ENCODE data around the gene ZMAT5.

ZMAT5 gene

DNA sequence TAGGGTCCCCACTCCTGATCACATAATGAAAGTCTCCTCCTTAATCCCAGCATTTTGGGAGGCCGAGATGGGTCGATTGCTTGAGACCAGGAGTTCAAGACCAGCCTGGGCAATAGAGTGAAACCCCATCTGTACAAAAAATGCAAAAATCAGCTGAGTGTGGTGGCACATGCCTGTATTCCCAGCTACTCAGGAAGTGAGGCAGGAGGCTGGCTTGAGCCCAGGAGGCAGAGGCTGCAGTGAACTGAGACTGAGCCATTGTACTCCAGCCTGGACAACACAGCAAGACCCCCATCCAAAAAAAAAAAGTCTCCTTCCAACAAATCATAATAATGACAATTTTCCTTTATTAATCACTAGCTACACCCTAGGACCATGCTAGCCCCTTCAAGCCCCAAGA, 15.1 kb downstream of the ZMAT5 start:
- no peak for DNase-seq

DNA sequence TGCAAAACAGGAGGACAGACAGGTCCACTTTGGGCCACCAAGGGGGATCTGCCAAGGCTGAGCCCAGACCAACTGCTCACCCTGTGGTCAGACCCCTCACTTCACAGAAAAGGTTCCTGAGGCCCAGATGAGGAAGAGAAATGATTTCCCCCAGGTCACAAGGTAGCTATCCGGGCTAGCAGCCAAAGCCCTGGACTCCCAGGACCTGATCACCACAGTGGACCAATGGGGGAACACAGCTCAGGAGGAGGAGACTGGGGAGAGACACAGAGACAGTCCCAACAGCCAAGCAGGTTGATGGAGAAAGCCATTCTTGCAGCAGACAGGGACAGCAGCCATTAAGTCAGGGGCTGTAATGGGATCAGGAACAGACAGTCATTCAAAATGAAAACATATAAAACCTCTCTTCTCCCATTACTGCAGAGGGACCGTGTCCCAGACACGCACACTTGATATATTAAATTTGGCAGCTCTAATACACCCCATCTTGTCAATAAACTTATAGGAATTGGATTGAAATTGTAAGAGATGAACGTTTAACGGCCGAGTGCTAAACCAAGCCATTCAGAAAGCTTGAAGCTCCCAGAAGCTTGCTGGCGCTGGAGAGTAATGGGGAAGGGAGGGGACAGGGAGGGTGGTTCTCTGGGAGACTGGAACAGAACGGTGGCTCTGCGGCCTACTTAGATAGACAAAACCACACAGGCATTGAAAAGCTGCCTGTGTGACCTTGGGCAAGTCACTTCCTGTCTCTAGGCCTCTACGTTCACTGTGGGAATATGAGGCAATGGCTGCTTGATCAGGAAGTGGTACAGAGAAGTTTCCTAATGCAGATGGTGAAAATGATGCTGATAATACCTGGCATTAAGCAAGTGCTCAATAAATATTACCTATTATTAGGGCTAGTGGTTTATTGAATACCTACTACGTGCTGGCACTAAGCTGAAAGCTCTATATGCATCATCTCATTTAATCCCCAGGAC, 16.0 kb downstream of the ZMAT5 start:
- no peak for DNase-seq

DNA sequence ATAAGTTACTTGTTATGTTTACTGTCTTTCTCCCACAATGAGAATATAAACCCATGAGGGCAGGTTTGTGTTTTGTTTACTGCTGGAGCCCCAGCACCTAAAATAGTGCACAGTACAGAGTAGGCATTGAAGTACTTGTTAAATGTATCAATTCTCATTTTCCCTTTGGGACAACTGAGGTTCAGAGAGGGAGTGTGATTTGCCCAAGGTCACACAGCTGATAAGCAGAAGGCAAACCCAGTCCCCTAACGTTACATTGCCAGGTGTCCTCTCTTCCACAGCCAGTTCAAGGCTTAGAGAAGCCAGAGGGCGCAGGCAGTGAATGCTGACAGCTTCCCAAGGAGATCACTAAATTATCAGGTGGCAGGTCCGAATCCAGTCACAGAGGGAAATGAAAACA, 16.8 kb downstream of the ZMAT5 start:
- DNase-seq = no peak

DNA sequence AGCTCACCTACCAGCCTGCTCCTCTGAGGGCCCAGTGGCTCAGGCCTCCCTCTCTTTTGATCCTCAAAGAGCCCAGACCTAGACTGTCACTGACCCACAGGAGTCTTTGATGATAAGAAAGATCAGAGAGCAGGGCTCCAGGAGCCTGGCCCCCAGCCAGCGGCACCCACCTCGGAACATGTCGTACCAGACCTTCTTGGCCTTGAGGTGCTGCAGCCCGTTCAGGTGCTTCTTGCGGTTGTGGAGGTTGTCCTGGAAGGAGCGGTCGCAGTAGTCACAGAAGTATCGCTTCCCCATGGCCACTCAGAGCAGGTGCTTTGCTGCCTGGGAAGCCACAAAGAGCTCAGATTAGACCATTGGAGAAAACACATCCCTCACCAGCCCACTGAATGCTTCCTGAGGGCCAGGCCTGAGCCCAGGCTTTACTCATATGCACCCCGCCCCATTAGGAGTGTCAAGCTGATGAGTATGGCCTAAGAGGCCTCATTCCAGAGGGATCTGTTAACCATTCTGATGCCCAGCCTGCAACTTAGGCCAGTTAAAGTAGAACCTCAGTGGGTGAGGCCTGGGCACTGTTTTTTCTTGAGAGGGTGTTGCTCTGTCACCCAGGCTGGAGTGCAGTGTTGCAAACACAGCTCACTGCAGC, 18.4 kb downstream of the ZMAT5 start:
- DNase-seq = no peak

DNA sequence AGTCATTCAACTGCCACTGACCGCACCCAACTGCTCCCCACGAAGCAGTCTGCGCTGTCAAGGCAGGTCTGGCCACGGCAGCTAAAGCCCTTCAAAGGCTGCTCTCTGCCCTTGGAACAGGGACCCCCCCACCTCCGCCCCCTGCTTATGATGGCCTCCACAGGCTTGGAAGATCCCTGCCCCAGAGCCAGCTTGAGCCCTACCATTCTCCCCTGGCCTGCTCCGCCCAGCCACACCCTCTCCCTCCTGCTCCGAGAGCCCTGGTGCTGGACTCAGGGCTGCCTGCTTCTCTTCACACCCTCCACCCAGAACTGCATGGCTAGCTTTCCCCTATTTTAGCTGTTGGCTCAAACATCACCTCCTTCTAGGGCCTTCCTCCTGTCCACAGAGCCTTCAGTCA, 19.0 kb downstream of the ZMAT5 start:
- no peak for DNase-seq

DNA sequence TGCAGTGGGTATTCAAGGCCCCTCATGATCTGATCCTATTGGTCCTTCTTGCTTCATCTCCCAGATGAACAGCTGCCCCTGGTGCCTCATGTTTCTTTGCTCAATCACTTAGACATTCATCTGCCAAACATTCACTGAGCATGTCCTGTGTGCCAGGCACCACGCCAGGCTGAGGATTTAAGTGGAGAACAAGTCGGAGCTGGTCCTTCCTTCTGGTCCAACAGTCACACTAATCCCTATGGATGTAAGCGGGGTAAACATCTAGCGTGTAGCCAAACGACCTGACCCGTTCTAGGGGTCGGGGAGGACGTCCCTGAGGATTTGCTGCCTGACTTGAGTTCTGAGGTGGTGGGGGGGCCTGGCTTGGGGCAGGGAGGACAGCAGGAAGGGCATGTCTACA, 21.9 kb downstream of the ZMAT5 start:
- no peak for DNase-seq

DNA sequence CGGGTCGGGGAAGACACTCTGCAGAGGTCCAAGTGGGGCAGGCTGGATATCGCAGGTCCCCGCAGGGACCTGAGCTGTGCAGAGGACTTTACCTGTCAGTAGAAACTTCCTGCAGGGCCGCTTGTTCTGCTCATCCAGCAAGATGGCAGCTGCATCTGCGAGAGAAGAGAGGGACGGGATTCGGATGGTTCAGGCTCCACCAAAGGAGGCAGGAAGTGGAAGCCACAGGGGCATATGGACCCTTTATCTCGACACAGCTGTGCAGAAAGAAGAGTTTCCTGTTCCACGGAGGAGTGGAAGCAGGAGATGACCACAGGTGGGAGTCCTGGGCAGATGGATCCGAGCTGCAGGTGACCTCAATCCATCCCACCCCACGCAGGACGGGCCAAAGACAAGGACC, 24.5 kb downstream of the ZMAT5 start:
- no peak for DNase-seq

DNA sequence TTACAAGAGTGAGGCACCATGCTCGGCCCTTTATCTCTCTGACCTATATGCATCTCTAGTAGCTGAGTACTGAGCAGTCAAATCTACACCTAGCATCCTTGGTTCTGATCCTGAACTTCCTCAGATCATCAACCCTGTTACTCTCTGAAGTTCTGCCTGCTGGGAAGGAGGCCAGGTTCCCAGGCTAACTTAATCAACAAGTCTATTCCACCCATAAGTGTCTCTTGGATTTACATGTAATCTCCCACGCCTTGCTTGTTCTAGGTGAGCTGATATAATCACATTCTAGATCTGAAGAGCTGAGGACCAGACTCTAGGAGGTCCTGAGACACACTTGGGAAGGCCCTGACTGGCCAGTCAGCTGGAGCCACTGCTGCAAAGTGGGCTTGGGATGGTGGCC, 24.9 kb downstream of the ZMAT5 start:
- DNase-seq = no peak

DNA sequence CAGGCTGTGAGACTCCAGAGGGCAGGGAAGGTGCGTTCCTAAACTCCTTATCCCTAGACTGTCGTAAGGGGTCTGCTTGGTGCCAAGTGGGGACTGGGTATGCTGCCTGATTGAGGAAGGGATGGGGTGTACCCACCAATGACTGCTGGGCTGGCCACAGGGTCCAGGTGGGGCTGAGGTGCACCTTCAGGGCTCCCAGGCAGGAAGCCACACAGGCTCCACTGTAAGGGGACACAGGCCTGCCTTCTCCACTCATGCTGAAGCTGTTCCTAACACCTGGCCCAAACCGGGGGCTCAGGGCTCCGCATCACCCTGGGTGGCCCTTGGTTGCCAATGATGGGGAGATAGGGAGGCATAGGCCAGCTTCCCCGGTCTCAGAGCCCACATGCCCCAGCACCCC, 26.6 kb downstream of the ZMAT5 start:
- DNase-seq = no peak

DNA sequence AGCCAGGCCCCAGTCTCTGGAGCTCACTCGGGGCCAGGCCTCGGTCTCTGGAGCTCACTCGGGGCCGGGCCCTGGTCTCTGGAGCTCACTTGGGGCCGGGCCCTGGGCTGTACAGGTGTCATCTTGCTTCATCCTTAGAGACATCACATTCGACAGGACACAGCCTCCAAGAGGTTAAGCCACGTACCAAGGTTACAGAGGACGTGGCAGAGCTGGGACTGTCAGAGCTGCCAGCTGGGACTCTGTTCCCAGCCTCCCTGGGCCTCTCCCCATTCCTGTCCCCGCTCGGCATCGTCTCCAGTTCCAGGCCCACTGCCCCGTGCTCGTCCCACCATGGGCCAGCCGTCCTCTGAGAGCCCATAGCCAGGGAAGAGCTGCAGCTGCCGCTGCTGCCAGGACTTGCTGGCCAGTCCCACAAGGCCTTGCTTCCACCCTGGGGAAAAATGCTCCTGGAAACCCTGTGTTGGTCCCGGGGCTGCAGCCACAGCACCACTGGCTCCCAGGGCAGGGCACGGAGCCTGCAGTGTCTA, 27.4 kb downstream of the ZMAT5 start:
- no peak for DNase-seq

DNA sequence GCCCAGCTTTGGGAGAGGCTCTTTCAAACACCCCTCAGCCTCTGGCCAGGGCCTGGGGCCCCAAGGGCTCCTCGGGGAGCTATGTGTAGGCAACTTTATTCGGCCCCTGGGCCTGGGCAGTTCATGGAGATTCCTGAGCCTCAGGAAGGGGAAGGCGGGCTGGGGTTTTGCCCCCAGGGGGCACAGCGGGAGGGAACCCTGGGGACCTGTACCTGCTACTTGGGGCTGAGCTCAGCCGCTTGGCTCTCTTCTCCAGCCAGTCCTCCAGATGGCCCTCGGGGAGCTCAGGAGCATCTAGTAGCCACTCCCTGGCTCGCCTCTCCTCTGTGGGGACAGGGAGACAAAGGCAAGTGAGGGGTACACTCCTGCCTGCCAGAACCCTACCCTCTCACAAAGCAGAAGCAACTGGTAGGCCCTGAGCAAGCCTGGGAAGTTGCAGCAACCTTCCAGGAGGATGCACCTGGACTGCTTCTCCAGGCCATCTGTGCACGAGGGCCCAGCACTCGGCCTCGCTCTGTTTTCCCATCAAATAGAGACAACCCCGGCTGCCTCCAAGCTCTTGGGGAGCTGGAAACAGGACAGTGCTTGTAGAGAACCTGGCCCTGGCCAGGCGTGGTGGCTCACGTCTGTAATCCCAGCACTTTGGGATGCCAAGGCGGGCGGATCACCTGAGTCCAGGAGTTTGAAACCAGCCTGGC, 28.5 kb downstream of the ZMAT5 start:
- DNase-seq = no peak

DNA sequence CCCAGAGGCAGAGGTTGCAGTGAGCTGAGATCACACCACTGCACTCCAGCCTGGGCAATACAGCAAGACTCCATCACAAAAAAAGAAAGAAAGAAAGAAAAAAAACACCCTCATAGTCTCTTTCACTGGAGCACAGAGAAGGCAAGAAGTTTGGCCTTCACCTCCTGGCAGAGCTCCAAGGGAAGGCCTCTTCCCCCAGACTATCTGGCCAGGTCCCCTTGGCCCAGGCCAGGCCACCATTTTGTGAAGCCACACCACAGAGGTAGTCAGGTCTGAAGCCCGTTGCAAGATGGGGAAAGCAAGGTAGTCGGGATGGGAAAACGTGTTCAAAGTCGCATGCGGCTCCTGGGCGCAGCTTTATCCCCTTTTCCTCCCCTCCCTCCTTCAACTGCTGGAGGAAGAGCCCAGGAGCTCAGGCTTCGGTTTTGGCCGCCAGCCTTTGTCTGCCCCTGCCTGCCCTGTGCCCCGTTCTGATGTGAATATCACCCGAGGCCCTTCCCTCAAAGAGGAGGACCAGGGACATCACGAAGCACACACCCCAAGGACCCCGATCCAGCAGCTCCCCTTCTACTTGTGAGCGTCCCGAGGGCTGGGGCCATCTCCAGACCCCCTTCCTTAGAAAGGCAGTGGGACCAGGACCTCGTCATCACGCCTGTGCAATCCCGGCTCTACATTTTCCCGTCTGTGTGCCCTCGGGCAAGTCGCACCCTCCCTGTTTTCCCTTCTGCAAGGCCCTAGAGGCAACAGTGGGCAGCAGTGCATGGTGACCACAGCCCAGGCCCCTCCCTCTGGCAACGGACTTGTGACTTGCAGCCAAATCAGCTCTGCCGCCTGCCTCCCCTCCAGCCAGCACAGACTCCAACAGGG, 29.3 kb downstream of the ZMAT5 start:
- DNase-seq = no peak

DNA sequence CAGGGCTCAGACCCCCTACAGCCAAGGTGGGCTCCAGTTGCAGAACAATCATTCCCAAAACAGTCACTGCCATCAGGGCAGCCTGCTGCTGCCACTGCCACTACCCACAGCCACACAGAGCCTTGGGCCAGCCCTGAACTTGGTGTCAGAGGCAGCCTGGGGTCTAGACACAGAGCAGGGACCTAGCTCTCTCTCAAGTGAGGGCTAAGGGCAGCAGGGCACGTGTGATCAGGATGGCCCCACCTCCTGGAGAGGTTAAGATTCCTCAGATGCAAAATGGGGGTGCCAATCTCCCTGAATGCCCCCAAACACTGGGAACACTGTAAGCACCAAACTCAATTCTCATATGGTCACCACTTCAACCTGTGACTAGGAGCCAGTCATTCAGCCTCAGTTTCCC, 31.4 kb downstream of the ZMAT5 start:
- no peak for DNase-seq

DNA sequence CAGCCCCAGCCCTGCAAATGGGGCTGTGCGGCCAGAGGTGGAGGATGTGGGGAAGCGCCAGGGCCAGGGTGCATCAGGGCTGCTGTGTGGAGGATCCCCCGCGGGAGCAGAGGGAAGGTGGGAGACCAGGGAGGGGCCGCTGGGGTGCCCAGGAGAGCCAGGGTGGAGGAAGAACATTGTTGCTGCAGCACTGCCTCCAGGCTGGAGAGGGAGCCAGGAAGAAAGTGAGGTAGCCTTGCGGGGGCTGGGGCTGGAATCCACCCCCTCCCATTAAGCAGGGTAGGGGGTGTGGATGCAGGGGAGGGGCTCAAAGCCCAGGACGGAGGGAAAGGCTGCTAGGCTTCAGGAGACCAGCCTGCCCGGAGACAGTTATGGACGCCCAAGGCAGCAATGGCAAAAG, 32.0 kb downstream of the ZMAT5 start:
- DNase-seq = no peak

DNA sequence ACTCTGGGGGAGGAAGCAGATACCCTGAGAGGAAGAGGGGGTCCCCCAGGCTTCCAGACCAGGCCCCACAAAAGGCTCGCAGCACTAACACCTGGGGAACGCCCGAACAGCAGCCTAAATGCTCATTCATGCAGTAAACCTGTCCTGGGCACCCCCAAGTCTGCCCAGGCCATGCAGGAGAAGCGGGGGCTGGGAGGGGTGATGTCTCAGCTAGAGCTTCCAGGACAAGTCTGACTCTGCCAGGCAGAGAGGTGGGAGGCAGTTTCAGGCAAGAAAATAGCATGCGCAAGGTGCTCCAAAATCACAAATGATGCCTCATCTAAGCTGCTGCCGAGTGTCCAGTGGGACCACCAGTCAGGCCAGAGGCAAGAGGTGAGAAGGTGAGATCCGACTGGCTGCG, 32.4 kb downstream of the ZMAT5 start:
- no peak for DNase-seq

DNA sequence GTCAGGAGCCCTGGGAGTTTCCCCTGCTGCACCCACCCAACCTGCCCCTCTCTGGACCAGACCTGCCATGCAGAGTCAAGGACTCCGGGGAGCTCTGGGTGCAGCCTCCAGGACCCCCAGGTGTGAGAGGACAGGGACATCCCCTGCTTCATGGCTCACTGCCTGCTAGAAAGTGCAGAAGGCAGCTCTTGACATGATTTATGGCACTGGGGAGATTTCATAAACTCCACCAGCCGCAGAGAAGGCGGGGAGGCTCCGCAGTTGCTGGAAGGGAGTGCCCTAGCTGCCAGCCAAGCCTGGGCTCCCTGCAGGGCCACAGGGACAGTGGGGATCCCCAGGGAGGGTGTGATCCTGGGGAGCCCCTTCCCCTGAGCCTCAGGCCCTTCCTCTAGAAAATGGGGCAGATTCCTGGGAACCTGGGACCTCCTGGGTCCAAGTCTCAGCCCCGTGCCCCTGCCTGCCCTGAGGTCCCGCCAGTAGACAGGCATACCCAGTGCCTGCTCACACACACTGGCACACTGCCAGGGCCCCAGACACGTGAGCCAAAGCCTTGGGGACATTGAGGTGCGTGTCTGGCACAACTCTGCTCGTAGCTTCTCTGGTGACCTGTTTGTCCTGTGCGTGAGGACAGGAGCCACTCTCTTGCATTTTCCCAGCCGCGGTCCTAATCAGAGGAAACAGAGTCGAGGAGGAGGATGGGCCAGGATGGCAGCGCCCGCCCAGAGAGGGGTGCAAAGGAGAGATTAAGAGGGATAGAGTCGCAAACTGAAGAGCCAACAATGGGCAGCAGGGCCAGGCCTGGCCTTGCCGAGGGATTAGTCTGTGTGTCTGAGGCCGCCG, 33.2 kb downstream of the ZMAT5 start:
- no peak for DNase-seq

DNA sequence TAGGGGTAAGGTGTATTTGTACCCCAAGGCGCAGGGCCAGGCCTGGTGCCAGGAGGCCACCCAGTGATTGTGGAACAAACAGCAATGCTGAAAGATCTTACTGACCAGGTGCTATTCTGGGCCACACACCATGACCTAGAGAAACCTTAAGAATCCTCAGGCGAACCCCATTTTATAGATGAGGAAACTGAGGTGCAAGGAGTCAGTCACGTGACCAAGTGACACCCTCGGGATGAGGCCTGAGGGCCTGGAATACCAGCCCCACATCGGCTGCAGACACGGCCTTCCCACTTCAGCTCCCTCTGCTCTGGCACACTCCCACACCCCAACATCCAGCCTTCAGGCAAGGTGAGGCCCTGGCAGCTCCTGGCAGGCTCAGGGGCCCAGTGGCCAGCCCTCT, 33.9 kb downstream of the ZMAT5 start:
- DNase-seq = no peak

DNA sequence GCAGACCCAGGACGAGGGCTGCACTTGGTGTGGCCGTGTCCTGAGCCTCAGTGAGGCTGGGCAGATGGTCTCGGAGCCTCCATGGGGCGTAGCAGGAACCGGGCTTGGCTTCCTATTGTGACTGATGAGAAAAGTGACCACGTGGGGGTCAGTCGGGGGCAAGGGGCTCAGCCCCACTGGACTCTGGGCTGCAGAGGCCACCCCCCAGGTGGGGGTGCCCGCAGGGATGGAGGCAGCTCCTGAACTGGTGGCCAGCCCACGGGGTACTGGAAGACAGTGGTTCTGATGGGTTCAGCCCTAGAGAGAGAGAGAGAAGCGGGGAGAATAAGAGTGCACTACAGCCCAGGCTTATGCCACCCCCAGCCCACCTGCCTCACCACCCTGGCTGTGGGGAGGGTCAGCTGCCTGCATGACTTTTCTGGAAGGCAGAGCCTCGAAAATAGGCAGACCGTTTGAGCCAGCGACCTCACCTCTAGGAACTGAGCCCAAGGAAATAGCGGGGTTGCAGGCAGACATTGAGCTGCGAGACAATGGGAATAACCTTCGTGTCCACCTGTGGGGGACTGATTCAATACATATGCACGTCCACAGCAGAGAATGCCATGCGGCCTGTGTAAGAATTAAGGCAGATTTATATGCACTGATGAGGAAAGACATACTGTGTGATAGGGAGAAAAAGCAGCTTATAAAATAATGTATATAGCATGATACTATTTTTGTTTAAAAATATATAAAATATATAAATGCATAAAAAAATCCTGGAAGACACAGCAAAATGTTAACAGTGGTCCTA, 35.6 kb downstream of the ZMAT5 start:
- DNase-seq = no peak

DNA sequence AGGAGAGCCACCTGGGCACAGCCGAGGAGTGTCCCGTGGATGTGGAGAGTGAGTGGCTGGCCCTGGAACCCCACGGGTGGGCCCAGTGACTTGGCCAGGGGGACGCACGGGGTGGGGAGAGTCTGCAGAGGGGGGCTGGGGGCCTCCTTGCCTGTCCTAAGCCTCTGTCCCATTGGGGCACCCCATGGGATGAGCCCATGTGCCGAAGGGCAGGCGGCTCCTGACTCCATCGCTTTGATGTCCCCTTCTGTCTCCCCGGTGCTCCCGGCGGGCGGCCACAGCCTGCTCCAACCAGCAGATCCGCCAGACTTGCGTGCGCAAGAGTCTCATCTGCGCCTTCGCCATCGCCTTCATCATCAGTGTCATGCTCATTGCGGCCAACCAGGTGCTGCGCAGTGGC, 37.6 kb downstream of the ZMAT5 start:
- DNase-seq = no peak

DNA sequence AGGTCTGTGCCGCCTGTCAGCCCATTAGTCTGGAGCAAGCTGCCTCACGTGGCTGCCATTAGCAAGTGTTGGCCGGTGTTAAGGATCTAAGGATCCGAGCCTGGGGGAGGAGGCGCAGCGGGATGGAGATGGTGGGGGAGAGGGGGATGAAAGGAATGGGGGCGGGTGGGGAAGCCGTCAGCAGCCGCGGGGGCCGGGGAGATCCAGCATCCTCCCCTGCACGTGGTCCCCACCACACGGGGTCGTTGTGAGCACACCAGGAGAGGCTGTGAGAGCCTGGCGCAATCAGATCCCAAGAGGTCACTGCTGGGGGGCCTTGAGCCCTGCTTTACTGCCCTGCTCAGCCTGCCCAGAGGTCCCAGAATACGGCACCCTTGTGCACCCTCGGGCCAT, 39.7 kb downstream of the ZMAT5 start:
- DNase-seq = no peak
